HepG2 (cell line): ENCODE measurements around the gene UNC13D. TPM values are rescaled to one million over a fixed set of nuclear protein-coding genes. Genes with fewer than 3 reads are reported as not detected.

Experiments
- ARNT ChIP-seq: fragments of 450-650 bp; IDR thresholded peaks from 2 replicates; pipeline ENCODE4 v1.6.1; 2017
- ATF3 ChIP-seq: sonication (generic); formaldehyde crosslinking; IDR thresholded peaks from 2 replicates; pipeline ENCODE4 v1.4.0; 2020; ENCODE audit warnings: missing genetic modification reagents
- MTF2 ChIP-seq: sonication (generic); formaldehyde crosslinking; IDR thresholded peaks from 2 replicates; pipeline ENCODE4 v1.5.0; 2020; ENCODE audit warnings: missing genetic modification reagents, borderline replicate concordance
- NCOA1 ChIP-seq: sonication (generic); formaldehyde crosslinking; IDR thresholded peaks from 2 replicates; pipeline ENCODE4 v1.9.0; 2021; ENCODE audit warnings: missing genetic modification reagents
- NFE2 ChIP-seq: sonication (generic); formaldehyde crosslinking; IDR thresholded peaks from 2 replicates; pipeline ENCODE4 v1.4.0; 2020; ENCODE audit warnings: missing genetic modification reagents
- POGZ ChIP-seq: sonication (generic); formaldehyde crosslinking; IDR thresholded peaks from 2 replicates; pipeline ENCODE4 v1.4.0; 2020; ENCODE audit warnings: mild to moderate bottlenecking, missing genetic modification reagents
- RAD21 ChIP-seq: fragments of 450-650 bp; formaldehyde crosslinking; IDR thresholded peaks from 2 replicates; pipeline ENCODE4 v1.5.0; 2020; ENCODE audit warnings: mild to moderate bottlenecking
- SOX5 ChIP-seq: IDR thresholded peaks from 2 replicates; pipeline ENCODE4 v1.6.1; 2016; ENCODE audit warnings: borderline replicate concordance
- TAF1 ChIP-seq: sonication (generic); formaldehyde crosslinking; IDR thresholded peaks from 2 replicates; pipeline ENCODE4 v1.4.0; 2020; ENCODE audit warnings: missing genetic modification reagents
- TMF1 ChIP-seq: sonication (generic); formaldehyde crosslinking; IDR thresholded peaks from 2 replicates; pipeline ENCODE4 v1.8.1; 2022; ENCODE audit warnings: low read depth, missing genetic modification reagents
- TSC22D2 ChIP-seq: sonication (generic); formaldehyde crosslinking; IDR thresholded peaks from 2 replicates; pipeline ENCODE4 v1.5.1; 2020; ENCODE audit warnings: missing genetic modification reagents, mild to moderate bottlenecking, borderline replicate concordance
- ZBTB38 ChIP-seq: sonication (generic); formaldehyde crosslinking; IDR thresholded peaks from 2 replicates; pipeline ENCODE4 v1.5.1; 2020; ENCODE audit warnings: mild to moderate bottlenecking, missing genetic modification reagents
- ZNF496 ChIP-seq: sonication (generic); formaldehyde crosslinking; IDR thresholded peaks from 2 replicates; pipeline ENCODE4 v1.8.1; 2023; ENCODE audit warnings: mild to moderate bottlenecking, moderate library complexity, missing genetic modification reagents; ENCODE audit not compliant: insufficient replicate concordance
- ZNF615 ChIP-seq: sonication (generic); formaldehyde crosslinking; IDR thresholded peaks from 2 replicates; pipeline ENCODE4 v1.5.0; 2020; ENCODE audit warnings: mild to moderate bottlenecking, missing genetic modification reagents, borderline replicate concordance
- ZNF660 ChIP-seq: sonication (generic); formaldehyde crosslinking; IDR thresholded peaks from 2 replicates; pipeline ENCODE4 v1.5.1; 2020; ENCODE audit warnings: mild to moderate bottlenecking, low read depth, missing genetic modification reagents, borderline replicate concordance
- ZNF691 ChIP-seq: sonication (generic); formaldehyde crosslinking; IDR thresholded peaks from 2 replicates; pipeline ENCODE4 v1.4.0; 2020; ENCODE audit warnings: missing genetic modification reagents, low read depth, mild to moderate bottlenecking, borderline replicate concordance
- ZNF703 ChIP-seq: sonication (generic); formaldehyde crosslinking; IDR thresholded peaks from 2 replicates; pipeline ENCODE4 v1.5.1; 2020; ENCODE audit warnings: missing genetic modification reagents, mild to moderate bottlenecking, moderate library complexity, borderline replicate concordance
- ZNF770 ChIP-seq: sonication (generic); formaldehyde crosslinking; IDR thresholded peaks from 2 replicates; pipeline ENCODE4 v1.5.0; 2020; ENCODE audit warnings: mild to moderate bottlenecking, missing genetic modification reagents
- ZUFSP ChIP-seq: sonication (generic); formaldehyde crosslinking; IDR thresholded peaks from 2 replicates; pipeline ENCODE4 v1.9.0; 2021; ENCODE audit warnings: missing genetic modification reagents, mild to moderate bottlenecking, borderline replicate concordance
- polyA plus RNA-seq, 8 experiments: library from polyadenylated mRNA; depleted of rRNA in 3 of 8; stranded (reverse) in 7 of 8; unstranded in 1 of 8; fragments of >200 nt; fragmentation: Illumina TruSeq in 4 of 8; extraction: Trizol in 4 of 8; gene quantifications; 2 replicates each; pipeline versions ENCODE4 v1.2.1 to v1.2.3, GENCODE V29; 2011 to 2016; ENCODE audit warnings: low read depth in 4 of 8, missing spikeins in 1 of 8, mixed read lengths in 1 of 8; ENCODE audit not compliant: insufficient read depth in 1 of 8
- total RNA-seq, 5 experiments: library from RNA; depleted of rRNA; stranded (reverse); fragments of >200 nt; fragmentation: Illumina TruSeq; extraction: Trizol; gene quantifications; 2 replicates each; pipeline ENCODE4 v1.2.3, GENCODE V29; 2016; ENCODE audit warnings: low read depth in 1 of 5
- TF ChIP-seq, protein P1 (sequence below): sonication (generic); formaldehyde crosslinking; IDR thresholded peaks from 2 replicates; pipeline ENCODE4 v1.5.0; 2020; ENCODE audit warnings: missing genetic modification reagents
- TF ChIP-seq, protein P2 (sequence below): sonication (generic); formaldehyde crosslinking; IDR thresholded peaks from 2 replicates; pipeline ENCODE4 v1.4.0; 2020; ENCODE audit warnings: low read depth, mild to moderate bottlenecking, missing genetic modification reagents

The UNC13D gene
- total and polyA plus RNA-seq, 2 of the 13 experiments (the other 11 are each of a cell fraction or from before 2014, with no cell fraction given): 29.7 to 42.7 TPM

GRCh38 chr17:75872434-75873351, 28.5 kb upstream of the UNC13D start (continued):
- TF ChIP-seq ZNF691 (CRISPR knock-in tag) (peak; percentile 80; the same call in 1 of the 2 replicates), ZNF703 (CRISPR knock-in tag) (peak; percentile 92; the same call in 1 of the 2 replicates), TSC22D2 (peak; percentile 78; the same call in 1 of the 2 replicates), ZUFSP (no peak), POGZ (CRISPR knock-in tag) (peak; percentile 50), TMF1 (no peak), MTF2 (CRISPR knock-in tag) (peak; percentile 77; the same call in 1 of the 2 replicates), RAD21 (CRISPR knock-in tag) (peak; percentile 68), SOX5 (CRISPR knock-in tag) (peak; percentile 91), ARNT (no peak), ZNF615 (CRISPR knock-in tag) (no peak), NFE2 (CRISPR knock-in tag) (no peak), ZNF770 (CRISPR knock-in tag) (0 out of 2 replicates have a peak, but pooled peaks have one; percentile 51), NCOA1 (CRISPR knock-in tag) (no peak; the same call in none of the 2 replicates), TAF1 (CRISPR knock-in tag) (peak; percentile 73), ZNF660 (CRISPR knock-in tag) (no peak), ZBTB38 (CRISPR knock-in tag) (peak; percentile 94; the same call in 1 of the 2 replicates), ATF3 (CRISPR knock-in tag) (no peak; the same call in 1 of the 2 replicates), ZNF496 (CRISPR knock-in tag) (no peak)
- TF ChIP-seq, protein P1, sequence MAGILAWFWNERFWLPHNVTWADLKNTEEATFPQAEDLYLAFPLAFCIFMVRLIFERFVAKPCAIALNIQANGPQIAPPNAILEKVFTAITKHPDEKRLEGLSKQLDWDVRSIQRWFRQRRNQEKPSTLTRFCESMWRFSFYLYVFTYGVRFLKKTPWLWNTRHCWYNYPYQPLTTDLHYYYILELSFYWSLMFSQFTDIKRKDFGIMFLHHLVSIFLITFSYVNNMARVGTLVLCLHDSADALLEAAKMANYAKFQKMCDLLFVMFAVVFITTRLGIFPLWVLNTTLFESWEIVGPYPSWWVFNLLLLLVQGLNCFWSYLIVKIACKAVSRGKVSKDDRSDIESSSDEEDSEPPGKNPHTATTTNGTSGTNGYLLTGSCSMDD (CRISPR knock-in tag): no peak
- TF ChIP-seq, protein P2, sequence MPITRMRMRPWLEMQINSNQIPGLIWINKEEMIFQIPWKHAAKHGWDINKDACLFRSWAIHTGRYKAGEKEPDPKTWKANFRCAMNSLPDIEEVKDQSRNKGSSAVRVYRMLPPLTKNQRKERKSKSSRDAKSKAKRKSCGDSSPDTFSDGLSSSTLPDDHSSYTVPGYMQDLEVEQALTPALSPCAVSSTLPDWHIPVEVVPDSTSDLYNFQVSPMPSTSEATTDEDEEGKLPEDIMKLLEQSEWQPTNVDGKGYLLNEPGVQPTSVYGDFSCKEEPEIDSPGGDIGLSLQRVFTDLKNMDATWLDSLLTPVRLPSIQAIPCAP (CRISPR knock-in tag): no peak
